ENCODE measurements around the gene ZNF777.

ZNF777 gene

GRCh38 chr7:149475121-149476045, 14.5 kb upstream of the ZNF777 start:
- DNase-seq, result no peak

GRCh38 chr7:149474309-149475120, 13.7 kb upstream of the ZNF777 start:
- no peak for DNase-seq

DNA sequence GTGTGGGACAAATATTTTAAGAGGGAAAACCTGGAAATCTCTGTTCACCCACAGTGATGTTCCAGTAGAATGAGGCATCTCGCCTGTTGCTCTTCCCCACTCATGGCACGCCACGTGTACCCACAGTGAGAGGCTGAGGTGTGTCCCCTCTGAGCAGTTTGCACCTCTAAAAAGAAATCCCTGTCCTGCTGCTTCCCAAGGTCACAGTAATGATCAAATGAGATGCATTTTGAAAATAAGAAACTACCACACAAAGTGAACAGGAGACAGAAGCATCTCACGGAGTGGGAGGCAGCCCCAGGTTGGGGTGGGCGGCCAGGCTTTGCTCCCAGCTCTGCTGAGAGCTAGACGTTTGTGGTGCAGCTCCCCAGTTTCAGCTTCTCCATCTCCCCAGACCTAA, 12.4 kb upstream of the ZNF777 start:
- DNase-seq, result no peak

DNA sequence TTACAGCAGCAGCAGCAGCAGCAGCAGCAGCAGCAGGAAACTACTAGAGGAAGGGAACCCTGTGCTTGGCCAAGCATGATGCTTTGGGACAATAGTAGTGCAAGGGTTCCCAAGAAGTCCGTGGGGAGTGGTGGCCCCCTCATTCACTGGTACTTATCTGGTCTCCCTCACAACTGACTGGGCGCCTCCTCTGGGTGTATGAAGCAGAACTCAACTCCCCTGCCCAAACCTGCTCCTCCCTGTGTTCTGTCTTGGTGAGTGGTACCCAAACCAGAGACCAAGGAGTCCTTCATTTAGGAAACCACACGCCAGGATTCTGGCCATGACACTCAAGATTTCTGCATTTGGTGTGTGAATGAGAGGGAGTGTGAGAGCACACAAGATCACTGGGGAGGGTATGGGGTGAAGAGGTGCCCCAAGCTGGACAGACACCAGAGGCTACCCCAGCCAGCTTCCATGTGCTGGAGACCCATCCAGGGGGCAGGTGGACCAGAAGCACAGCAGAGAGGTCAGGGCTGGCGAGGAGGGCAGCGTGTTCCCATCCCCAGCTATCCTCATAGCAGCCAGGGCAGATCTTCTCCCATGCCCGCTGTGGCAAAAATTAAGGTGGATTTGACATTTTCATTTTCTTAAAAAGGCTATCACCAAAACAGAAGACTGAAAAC, 10.6 kb upstream of the ZNF777 start:
- no peak for DNase-seq

- DNase-seq, result no peak
These were observed 8.9 kb upstream of the ZNF777 start for GRCh38 chr7:149469806-149470205.

- no peak for DNase-seq
These were observed 7.3 kb upstream of the ZNF777 start for GRCh38 chr7:149468208-149468607.

DNA sequence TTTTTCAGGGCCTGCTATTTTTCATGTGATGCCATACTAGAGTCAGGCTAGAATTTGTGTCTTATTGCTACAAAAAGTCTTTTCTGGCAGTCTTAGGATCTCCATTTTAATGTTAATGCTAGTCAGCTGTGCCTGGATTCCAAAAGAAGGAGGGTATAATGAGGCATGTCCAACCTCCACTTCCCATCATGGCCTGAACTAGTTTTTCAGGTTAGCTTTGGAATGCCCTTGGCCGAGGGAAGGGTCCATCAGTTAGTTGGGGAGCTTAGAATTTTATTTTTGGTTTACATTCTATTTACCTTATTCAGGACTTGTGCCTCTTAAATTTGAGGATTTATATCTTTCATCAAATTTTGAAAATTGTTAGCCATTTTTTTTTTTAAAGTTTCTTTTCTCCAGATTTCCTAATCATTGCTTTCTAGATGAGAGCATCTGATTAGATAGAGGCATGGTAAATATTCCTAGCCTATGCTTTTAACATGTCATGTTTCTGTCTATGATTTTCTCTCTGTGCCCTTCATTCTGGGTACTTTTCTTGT, 6.5 kb upstream of the ZNF777 start:
- no peak for DNase-seq

DNA sequence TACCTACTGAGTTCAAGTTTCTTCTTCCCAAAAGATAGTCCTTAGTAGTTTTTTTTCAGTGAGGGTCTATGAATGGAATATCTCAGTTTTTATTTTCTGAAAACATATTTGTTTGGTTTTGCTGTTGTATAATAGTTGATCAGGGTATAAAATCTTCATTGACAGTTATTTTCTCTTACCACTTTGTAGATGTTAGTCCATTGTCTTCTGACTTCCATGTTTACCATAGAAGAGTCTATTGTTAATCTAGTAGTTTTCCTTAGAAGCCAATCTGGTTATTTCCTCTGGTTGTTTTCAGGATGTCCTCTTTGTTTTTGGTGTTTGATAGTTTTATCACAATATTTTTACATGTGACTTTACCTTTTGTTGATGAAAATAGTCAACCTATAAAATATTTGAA, 5.5 kb upstream of the ZNF777 start:
- DNase-seq, result no peak

DNA sequence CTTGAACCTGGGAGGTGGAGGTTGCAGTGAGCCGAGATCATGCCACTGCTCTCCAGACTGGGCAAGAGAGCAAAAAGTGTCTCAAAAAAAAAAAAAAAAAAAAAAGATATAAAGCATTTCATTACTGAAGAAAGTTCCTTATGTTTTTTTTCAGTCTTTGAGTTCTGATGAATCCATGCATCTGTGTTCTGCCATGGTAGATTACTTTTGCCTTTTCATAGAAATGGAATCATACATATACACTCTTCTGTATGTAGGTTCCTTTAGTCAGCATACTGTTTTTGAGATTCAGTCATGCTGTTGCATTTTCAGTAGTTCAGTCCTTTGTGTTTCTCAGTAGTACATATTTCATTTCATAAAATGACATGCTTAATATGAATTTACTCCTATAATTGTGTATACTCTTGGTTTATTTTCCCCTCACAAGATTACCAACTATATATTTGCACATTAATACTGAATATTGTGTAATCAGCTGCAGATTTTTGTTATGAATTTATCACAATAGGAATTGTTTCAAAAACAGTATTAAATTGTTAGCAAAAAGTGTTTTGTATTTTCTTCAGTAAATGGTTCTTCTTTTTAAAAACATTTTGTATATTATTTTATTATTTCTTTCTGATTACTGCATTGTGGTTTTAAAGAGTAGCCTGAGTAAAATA, 2.8 kb upstream of the ZNF777 start:
- DNase-seq, result no peak

GRCh38 chr7:149462101-149462520, 1.2 kb upstream of the ZNF777 start:
- DNase-seq, result no peak

- DNase-seq, result peak; percentile 10
These were observed 1.1 kb downstream of the ZNF777 start for GRCh38 chr7:149459540-149460452.

- DNase-seq, result no peak
These were observed 1.7 kb downstream of the ZNF777 start for GRCh38 chr7:149459201-149459539.

- DNase-seq, result no peak
These were observed 2.6 kb downstream of the ZNF777 start for GRCh38 chr7:149458235-149458634.

DNA sequence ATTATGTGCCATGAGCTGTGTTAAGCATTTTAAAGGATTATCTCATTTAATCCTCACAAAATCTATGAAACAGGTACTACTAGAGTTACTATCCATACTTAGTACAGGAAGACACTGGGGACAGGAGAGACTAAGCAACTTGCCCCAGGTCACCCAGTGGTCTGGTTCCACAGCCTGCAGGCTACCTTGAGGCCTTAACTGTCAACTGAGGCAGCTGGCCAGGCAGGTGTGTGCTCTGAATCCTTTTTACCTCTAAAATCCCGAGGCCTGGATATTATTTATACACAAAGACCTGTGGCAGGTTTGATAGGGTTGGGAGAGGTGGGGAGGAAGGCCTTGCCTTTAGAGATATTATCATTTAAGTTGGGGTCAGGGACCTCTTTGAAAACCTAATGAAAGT, 3.1 kb downstream of the ZNF777 start:
- DNase-seq, result no peak

GRCh38 chr7:149456506-149457421, 4.1 kb downstream of the ZNF777 start:
- no peak for DNase-seq

GRCh38 chr7:149455175-149455950, 5.5 kb downstream of the ZNF777 start:
- no peak for DNase-seq

DNA sequence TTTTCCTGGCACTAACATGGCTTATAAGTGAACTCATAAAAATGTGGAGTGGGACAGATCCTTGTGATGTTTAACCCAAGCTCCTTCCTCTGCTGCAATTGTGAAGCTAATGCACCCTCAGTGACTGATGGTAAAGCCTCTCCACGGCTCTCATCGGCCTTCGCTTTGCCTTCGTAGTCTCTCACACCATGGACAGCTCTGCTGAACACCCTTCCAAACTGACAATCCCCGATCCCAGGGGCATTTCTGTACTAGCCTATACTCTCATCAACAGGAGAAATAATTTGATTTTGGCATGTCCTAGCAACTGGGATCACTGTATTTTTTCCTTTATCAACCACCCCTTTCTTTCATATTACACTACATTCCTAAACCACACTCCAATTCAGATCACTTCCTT, 6.1 kb downstream of the ZNF777 start:
- no peak for DNase-seq

DNA sequence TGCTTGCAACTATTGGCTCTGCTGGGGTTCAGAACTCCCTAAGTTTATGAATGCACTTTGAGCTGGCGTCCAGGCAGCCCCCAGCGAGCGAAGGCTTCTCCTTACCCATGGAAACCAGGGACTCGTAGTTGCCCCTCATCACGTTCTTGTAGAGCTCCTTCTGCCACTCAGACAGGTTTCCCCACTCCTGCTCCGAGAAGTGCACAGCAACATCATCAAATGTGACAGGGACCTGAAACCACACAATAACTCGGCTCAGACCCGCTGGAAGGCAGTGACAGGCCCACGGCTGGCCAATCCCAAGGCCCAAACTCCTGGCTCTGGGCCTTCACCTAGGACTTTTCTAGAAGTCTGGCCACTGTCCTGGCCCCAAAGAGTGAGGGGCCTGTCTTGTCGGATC, 6.9 kb downstream of the ZNF777 start:
- no peak for DNase-seq

GRCh38 chr7:149450821-149451220, 10.0 kb downstream of the ZNF777 start:
- no peak for DNase-seq

DNA sequence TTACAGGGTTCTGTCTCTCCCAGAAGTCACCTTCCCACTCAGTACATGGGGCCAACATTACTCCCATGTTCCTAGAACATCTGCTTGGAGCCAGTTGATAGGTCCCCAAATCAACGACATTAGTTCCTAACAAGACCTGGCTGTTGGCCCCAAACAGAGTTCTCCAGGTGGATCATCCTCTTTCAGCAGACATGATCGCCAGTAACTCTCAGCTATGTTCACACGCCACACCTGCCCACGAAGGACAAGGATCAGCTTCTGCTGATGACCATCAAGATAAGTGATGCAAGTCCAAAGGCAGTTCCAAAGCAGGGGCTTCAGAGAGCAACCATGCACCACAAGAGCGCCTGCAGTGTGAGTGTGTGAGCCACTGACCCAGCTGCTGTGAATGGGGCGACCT, 11.0 kb downstream of the ZNF777 start:
- DNase-seq, result no peak
